ENCODE measurements around the gene FARS2.

DNA sequence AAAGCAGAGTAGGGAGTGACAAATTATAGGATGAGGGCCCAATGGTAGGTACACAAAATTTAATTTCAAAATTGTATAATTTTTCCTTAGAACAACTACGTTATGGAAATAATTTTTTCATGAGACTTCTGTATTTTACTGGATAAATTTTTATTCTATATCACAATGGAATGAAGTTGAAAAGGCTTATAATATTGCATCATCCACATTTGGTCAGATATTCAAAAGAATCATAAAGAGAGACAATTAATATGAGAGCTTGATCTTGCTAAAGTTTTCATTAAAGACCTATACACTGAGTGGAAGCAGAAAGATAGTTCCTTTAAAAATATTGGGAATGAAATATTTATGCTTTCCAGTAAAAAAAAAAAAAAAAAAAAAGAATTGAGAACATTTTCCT, 242.8 kb downstream of the FARS2 start:
- TF ChIP-seq ZKSCAN1 (IDR thresholded peaks at IDR 0.05; ENCODE audit: low read depth, low read length): no peak
- TF ChIP-seq MEIS2 (IDR thresholded peaks at IDR 0.05; ENCODE audit: partially characterized antibody): no peak
- no peak for TF ChIP-seq HDAC3 (IDR thresholded peaks at IDR 0.05; ENCODE audit: borderline replicate concordance, partially characterized antibody)
- TF ChIP-seq RBM22 (IDR thresholded peaks at IDR 0.05; ENCODE audit: low read depth, low read length, poor library complexity, severe bottlenecking): no peak
- TF ChIP-seq STAT5B (CRISPR knock-in tag; IDR thresholded peaks at IDR 0.05): no peak
- TF ChIP-seq, protein P1, sequence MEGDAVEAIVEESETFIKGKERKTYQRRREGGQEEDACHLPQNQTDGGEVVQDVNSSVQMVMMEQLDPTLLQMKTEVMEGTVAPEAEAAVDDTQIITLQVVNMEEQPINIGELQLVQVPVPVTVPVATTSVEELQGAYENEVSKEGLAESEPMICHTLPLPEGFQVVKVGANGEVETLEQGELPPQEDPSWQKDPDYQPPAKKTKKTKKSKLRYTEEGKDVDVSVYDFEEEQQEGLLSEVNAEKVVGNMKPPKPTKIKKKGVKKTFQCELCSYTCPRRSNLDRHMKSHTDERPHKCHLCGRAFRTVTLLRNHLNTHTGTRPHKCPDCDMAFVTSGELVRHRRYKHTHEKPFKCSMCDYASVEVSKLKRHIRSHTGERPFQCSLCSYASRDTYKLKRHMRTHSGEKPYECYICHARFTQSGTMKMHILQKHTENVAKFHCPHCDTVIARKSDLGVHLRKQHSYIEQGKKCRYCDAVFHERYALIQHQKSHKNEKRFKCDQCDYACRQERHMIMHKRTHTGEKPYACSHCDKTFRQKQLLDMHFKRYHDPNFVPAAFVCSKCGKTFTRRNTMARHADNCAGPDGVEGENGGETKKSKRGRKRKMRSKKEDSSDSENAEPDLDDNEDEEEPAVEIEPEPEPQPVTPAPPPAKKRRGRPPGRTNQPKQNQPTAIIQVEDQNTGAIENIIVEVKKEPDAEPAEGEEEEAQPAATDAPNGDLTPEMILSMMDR (IDR thresholded peaks at IDR 0.05 in 2 of 3, conservative IDR thresholded peaks at IDR 0.05 in 1 of 3; ENCODE audit: insufficient read depth in 2 of 3, low read depth in 1 of 3, low read length in 3 of 3): no peak
- no peak for TF ChIP-seq TRIM24 (IDR thresholded peaks at IDR 0.05)
- TF ChIP-seq, protein P2, sequence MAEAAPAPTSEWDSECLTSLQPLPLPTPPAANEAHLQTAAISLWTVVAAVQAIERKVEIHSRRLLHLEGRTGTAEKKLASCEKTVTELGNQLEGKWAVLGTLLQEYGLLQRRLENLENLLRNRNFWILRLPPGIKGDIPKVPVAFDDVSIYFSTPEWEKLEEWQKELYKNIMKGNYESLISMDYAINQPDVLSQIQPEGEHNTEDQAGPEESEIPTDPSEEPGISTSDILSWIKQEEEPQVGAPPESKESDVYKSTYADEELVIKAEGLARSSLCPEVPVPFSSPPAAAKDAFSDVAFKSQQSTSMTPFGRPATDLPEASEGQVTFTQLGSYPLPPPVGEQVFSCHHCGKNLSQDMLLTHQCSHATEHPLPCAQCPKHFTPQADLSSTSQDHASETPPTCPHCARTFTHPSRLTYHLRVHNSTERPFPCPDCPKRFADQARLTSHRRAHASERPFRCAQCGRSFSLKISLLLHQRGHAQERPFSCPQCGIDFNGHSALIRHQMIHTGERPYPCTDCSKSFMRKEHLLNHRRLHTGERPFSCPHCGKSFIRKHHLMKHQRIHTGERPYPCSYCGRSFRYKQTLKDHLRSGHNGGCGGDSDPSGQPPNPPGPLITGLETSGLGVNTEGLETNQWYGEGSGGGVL (CRISPR knock-in tag; IDR thresholded peaks at IDR 0.05): no peak
- no peak for TF ChIP-seq ELF1 (tag; IDR thresholded peaks at IDR 0.05)
- no peak for TF ChIP-seq POLR2A (conservative IDR thresholded peaks at IDR 0.05)
- no peak for TF ChIP-seq SMARCB1 (IDR thresholded peaks at IDR 0.05; ENCODE audit: insufficient read length, low read depth)
